Measurements from ENCODE around the gene FAM168A.

FAM168A gene

GRCh38 chr11:73361953-73362776 is 235.7 kb downstream of the FAM168A start:
- Histone ChIP-seq H3K9ac (ENCODE audit: low read depth, low read length) (peak overlapping the region; percentile 36), H3K4me3 (ENCODE audit: low read length) (peak overlapping the region; percentile 53)
- WGBS = 18% methylated on average over 70 of the region's 70 CpGs

DNA sequence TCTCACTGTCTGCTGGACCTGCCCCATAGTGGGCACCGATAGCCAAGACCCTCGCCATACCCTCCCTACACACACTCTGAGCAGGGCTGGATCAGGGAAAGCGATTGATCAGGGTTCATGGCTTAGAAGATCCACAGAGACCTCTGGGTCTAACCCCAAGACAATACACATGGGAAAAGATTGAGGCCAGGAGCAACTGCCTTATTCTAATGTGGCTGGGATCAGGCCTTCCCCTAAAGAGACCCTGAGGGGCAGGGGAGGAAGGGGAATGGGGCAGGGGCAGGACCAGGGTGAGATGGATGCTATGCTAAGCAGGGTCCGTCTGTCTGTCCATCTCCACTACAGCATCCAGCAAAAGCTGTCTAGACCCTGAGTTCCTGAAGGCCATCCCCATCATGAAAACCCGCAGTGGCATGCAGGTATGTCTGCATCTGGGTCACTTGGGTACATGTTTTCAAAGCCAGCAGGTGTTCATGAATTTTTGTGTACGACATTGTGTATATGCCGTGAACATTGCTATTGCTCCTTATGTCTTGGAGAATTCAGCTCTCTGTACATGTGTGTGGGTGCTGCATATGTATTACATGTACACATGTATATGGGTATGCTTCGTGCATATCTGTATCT is 237.1 kb downstream of the FAM168A start:
- H3K4me3 ChIP-seq (ENCODE audit: low read length) = no peak overlapping the region
- 89% methylated on average over 8 of the region's 8 CpGs for WGBS
- no peaks in the 10 kb centered on the region; the same call in 1 of the 2 replicates for H3K27me3 ChIP-seq (ENCODE audit: insufficient read depth, low read length)
- H3K4me1 ChIP-seq (ENCODE audit: insufficient read depth, low read length) = no peaks in the 10 kb centered on the region
- H3K27ac ChIP-seq (ENCODE audit: low read depth, low read length) = no peak overlapping the region
- no peak overlapping the region for H3K9ac ChIP-seq (ENCODE audit: low read depth, low read length)
- H3K9me3 ChIP-seq (ENCODE audit: insufficient read depth, low read depth, low read length) = no peaks in the 10 kb centered on the region
- H3K36me3 ChIP-seq (ENCODE audit: insufficient read depth, low read length) = peaks cover 9% of the 10 kb centered on the region; the same call in 1 of the 2 replicates

More at GRCh38 chr11:73361953-73362776, 235.7 kb downstream of the FAM168A start:
- H3K27me3 ChIP-seq (ENCODE audit: insufficient read depth, low read length) = no peaks in the 10 kb centered on the region; the same call in 1 of the 2 replicates
- peaks cover 9% of the 10 kb centered on the region; the same call in 1 of the 2 replicates for H3K36me3 ChIP-seq (ENCODE audit: insufficient read depth, low read length)
- H3K4me1 ChIP-seq (ENCODE audit: insufficient read depth, low read length) = no peaks in the 10 kb centered on the region
- H3K27ac ChIP-seq (ENCODE audit: low read depth, low read length) = peak overlapping the region; percentile 30; the same call in 1 of the 2 replicates
- no peaks in the 10 kb centered on the region for H3K9me3 ChIP-seq (ENCODE audit: insufficient read depth, low read depth, low read length)

DNA sequence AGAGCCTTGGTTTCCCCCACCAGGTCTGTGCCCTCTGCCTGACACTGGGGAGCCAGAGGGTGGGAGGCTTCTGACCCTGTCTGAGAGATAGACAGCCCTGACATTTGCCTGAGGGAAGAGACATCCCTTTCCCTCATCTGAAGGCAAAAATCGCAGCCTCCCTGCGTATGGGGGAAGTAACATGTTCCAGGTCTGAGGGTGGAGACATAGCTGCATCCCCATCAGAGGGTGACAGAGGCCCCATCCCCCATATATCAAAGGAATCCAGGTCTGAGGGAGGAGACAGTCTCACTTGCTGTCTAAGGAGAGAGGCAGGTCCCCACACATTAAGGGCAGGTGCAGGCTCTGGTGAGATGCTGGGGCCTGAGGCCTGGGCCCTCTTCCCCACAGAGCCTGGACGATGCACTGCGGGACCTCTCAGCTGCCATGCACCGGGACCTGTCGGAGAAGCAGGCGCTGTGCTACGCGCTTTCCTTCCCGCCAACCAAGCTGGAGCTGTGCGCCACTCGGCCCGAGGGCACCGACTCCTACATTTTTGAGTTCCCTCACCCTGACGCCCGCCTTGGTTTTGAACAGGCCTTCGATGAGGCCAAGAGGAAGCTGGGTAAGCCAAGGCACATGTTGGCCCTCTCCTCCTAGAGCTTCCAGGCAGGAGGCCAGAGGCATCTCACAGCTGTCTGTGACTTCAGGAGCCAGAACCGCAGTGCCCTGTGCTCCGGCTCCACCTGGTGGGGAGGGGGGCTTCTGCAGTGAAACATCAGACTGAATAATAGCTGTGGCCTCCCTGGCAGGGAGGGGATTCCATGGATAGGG is 237.8 kb downstream of the FAM168A start:
- Histone ChIP-seq H3K4me3 (ENCODE audit: low read length) (no peak overlapping the region), H3K27me3 (ENCODE audit: insufficient read depth, low read length) (no peaks in the 10 kb centered on the region; the same call in 1 of the 2 replicates), H3K4me1 (ENCODE audit: insufficient read depth, low read length) (no peaks in the 10 kb centered on the region), H3K36me3 (ENCODE audit: insufficient read depth, low read length) (peaks cover 9% of the 10 kb centered on the region; the same call in 1 of the 2 replicates), H3K9ac (ENCODE audit: low read depth, low read length) (no peak overlapping the region), H3K9me3 (ENCODE audit: insufficient read depth, low read depth, low read length) (no peaks in the 10 kb centered on the region), H3K27ac (ENCODE audit: low read depth, low read length) (no peak overlapping the region)
- 90% methylated on average over 17 of the region's 19 CpGs for WGBS

GRCh38 chr11:73359341-73359740 is 238.6 kb downstream of the FAM168A start:
- WGBS = 93% methylated on average over 11 of the region's 11 CpGs
- H3K27ac ChIP-seq (ENCODE audit: low read depth, low read length) = no peak overlapping the region

GRCh38 chr11:73358071-73358470 is 239.8 kb downstream of the FAM168A start:
- no peaks in the 10 kb centered on the region; the same call in 1 of the 2 replicates for H3K27me3 ChIP-seq (ENCODE audit: insufficient read depth, low read length)
- no peak overlapping the region for H3K4me3 ChIP-seq (ENCODE audit: low read length)
- peaks cover 4% of the 10 kb centered on the region; the same call in 1 of the 2 replicates for H3K36me3 ChIP-seq (ENCODE audit: insufficient read depth, low read length)
- H3K9me3 ChIP-seq (ENCODE audit: insufficient read depth, low read depth, low read length) = no peaks in the 10 kb centered on the region
- H3K4me1 ChIP-seq (ENCODE audit: insufficient read depth, low read length) = no peaks in the 10 kb centered on the region
- no peak overlapping the region for H3K9ac ChIP-seq (ENCODE audit: low read depth, low read length)
- no peak overlapping the region for H3K27ac ChIP-seq (ENCODE audit: low read depth, low read length)
- 91% methylated on average over 5 of the region's 5 CpGs for WGBS

More at GRCh38 chr11:73359341-73359740, 238.6 kb downstream of the FAM168A start:
- Histone ChIP-seq H3K4me3 (ENCODE audit: low read length) (no peak overlapping the region), H3K9me3 (ENCODE audit: insufficient read depth, low read depth, low read length) (no peaks in the 10 kb centered on the region), H3K9ac (ENCODE audit: low read depth, low read length) (no peak overlapping the region), H3K27me3 (ENCODE audit: insufficient read depth, low read length) (no peaks in the 10 kb centered on the region; the same call in 1 of the 2 replicates), H3K4me1 (ENCODE audit: insufficient read depth, low read length) (no peaks in the 10 kb centered on the region), H3K36me3 (ENCODE audit: insufficient read depth, low read length) (peaks cover 9% of the 10 kb centered on the region; the same call in 1 of the 2 replicates)

- H3K36me3 ChIP-seq (ENCODE audit: insufficient read depth, low read length) = peaks cover 4% of the 10 kb centered on the region; the same call in 1 of the 2 replicates
- WGBS = 94% methylated on average over 22 of the region's 22 CpGs
- H3K27me3 ChIP-seq (ENCODE audit: insufficient read depth, low read length) = no peaks in the 10 kb centered on the region
- no peaks in the 10 kb centered on the region for H3K4me1 ChIP-seq (ENCODE audit: insufficient read depth, low read length)
- no peak overlapping the region for H3K27ac ChIP-seq (ENCODE audit: low read depth, low read length)
- H3K9ac ChIP-seq (ENCODE audit: low read depth, low read length) = no peak overlapping the region
- H3K4me3 ChIP-seq (ENCODE audit: low read length) = no peak overlapping the region
- no peaks in the 10 kb centered on the region for H3K9me3 ChIP-seq (ENCODE audit: insufficient read depth, low read depth, low read length)
Measured at GRCh38 chr11:73356979-73357860, 240.7 kb downstream of the FAM168A start.

GRCh38 chr11:73355109-73355508 is 242.8 kb downstream of the FAM168A start:
- Histone ChIP-seq H3K4me1 (ENCODE audit: insufficient read depth, low read length) (no peaks in the 10 kb centered on the region), H3K36me3 (ENCODE audit: insufficient read depth, low read length) (no peaks in the 10 kb centered on the region), H3K27ac (ENCODE audit: low read depth, low read length) (no peak overlapping the region), H3K9me3 (ENCODE audit: insufficient read depth, low read depth, low read length) (no peaks in the 10 kb centered on the region), H3K4me3 (ENCODE audit: low read length) (no peak overlapping the region), H3K9ac (ENCODE audit: low read depth, low read length) (no peak overlapping the region), H3K27me3 (ENCODE audit: insufficient read depth, low read length) (no peaks in the 10 kb centered on the region)
- WGBS = 92% methylated on average over 4 of the region's 4 CpGs

DNA sequence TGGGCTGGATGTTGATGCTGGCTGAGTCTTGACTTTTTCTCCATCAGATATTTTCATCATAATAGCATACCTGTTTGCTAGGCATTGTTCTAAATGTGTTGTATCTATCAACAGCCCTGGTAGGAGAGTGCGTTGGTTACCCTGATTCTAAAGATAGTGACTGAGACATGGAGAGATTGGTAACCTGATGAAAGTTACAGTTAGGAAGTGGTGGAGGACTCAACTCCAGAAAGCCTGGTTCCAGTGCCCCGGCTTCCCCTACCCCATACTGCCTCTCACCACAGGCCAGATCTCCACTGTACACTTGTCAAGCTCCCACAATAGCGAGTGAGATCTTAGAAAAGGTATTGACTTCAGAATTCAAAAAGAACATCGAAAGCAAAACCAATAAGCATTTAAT is 244.5 kb downstream of the FAM168A start:
- 81% methylated on average over 3 of the region's 4 CpGs for WGBS
- H3K9ac ChIP-seq (ENCODE audit: low read depth, low read length) = no peak overlapping the region
- H3K27me3 ChIP-seq (ENCODE audit: insufficient read depth, low read length) = no peaks in the 10 kb centered on the region
- no peak overlapping the region for H3K27ac ChIP-seq (ENCODE audit: low read depth, low read length)
- H3K36me3 ChIP-seq (ENCODE audit: insufficient read depth, low read length) = no peaks in the 10 kb centered on the region
- H3K4me1 ChIP-seq (ENCODE audit: insufficient read depth, low read length) = no peaks in the 10 kb centered on the region
- H3K4me3 ChIP-seq (ENCODE audit: low read length) = no peak overlapping the region
- no peaks in the 10 kb centered on the region for H3K9me3 ChIP-seq (ENCODE audit: insufficient read depth, low read depth, low read length)

- Histone ChIP-seq H3K36me3 (ENCODE audit: insufficient read depth, low read length) (no peaks in the 10 kb centered on the region), H3K27me3 (ENCODE audit: insufficient read depth, low read length) (no peaks in the 10 kb centered on the region), H3K4me3 (ENCODE audit: low read length) (no peak overlapping the region), H3K9me3 (ENCODE audit: insufficient read depth, low read depth, low read length) (no peaks in the 10 kb centered on the region), H3K27ac (ENCODE audit: low read depth, low read length) (no peak overlapping the region), H3K9ac (ENCODE audit: low read depth, low read length) (no peak overlapping the region), H3K4me1 (ENCODE audit: insufficient read depth, low read length) (no peaks in the 10 kb centered on the region)
- whole genome bisulfite sequencing = 28% methylated on average over 16 of the region's 16 CpGs
Measured at GRCh38 chr11:73350908-73351636, 246.8 kb downstream of the FAM168A start.
